ENCODE measurements around the gene PNMA8A.
"Not testable (repeated sequence)": the region's sequence is repeated elsewhere in the genome, so short reads cannot be mapped to it uniquely, and the experiment has no call there.

The PNMA8A gene, protein sequence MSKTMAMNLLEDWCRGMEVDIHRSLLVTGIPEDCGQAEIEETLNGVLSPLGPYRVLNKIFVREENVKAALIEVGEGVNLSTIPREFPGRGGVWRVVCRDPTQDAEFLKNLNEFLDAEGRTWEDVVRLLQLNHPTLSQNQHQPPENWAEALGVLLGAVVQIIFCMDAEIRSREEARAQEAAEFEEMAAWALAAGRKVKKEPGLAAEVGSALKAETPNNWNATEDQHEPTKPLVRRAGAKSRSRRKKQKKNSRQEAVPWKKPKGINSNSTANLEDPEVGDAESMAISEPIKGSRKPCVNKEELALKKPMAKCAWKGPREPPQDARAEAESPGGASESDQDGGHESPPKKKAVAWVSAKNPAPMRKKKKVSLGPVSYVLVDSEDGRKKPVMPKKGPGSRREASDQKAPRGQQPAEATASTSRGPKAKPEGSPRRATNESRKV

DNA sequence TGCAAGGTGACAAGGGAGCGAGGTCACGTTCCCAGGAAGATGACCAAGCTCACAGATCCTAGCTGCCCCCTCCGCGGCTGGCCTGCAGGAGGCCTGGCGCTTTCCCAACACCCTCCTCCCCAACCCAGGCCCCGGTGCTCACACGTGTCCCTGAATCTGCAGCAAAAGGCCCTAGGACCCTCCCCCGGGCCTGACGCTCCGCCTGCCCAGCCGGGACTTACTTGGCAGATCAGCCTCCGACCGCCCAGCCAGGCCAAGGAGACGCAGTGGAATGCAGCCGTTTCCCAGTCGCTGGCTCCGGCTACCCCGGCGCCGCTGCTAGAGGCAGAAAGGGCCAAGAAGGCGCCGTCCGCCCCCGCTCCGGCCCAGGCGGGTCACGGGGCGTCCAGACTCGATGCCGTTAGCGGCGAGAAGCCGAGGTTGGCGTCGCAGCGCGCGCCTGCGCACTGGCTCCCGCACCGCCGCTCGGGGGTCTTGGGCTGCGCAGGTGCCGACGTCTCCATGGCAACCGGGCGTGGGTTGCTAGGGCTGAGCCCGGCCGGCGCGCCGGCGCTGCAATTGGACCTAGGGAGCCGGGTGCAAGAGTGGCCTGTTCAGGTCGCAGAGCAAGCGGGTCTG lies at the start of gene PNMA8A:
TSS of gene PNMA8A (minus strand) at position 448 of the 618 bp plus-strand sequence. CDS start 528 bp downstream, outside the sequence.
- DNase-seq (ENCODE audit: low read depth), result no peak

DNA sequence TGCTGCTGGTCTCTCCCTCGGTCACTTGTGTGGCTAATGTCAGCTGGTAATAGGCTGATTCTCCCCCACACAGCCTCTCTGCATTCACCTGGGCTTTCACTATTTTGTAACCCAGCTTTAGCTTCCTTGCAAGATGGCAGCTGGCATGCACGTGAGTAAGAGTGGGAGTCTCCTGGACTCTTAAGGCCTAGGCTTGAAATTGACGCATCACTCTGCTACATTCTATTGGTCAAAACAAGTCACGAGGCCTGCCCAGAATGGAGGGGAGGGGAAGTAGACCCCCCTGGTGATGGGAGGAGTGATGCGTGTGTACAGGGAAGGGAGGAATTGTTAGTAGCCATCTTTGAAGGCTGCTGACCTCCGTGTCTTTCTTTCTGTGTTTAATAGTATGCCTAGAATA lies 49.3 kb upstream of the PNMA8A start:
- DNase-seq (ENCODE audit: low read depth), result no peak

DNA sequence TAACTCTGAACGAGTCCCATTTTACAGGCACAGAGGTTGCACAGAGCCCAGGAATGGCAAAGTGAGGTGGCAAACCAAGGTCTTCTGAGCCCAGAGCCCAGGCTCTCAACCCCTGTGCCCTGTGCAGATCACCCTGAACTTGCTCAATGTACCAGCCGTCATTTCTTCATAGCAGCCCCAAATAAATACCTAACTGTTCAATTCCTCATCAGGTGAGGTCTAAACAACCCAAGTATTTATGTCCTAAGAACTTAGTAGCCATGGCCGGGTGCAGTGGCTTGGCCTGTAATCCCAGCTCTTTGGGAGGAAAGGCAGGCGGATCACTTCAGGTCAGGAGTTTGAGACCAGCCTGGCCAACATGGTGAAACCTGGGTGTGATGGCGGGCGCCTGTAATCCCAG lies 46.1 kb upstream of the PNMA8A start:
- no peak for DNase-seq (ENCODE audit: low read depth)

DNA sequence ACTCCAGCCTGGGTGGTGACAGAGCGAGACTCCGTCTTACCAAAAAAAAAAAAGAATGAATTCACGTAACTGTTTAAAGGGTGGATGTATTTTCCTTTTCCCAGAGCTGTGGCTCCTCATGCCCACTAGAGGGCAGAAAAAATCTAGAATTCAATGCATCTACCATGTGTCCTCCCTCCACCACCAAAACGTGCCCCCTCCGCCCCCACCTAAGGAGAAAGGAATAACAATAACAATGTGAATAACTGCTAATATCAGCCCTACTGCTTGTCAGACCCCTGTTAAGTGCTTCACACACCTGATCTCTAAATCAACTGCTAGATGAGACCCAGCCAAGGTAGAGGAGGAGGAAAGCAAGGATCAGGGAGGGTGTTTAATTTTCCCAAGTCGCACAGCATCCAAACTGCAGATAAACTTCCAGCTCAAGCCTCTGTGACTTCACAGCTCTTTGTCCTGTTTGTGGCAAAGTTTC lies 44.6 kb upstream of the PNMA8A start:
- DNase-seq (ENCODE audit: low read depth), result no peak

DNA sequence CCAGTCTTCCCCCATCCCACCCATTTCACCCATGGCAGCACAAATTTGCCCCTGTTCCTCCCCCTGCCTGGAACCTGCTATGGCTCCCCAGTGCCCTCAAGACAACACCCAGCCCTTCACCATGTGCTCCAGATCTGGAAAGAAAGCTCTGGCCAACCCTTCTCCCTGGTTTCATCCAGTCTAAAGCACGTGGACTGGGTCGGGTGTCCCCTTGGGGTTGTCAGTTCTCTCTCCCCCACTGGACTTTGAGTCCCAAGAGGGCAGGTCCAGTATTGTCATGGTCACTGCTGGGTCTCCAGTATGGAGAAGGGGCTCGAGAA lies 43.9 kb upstream of the PNMA8A start:
- DNase-seq (ENCODE audit: low read depth), result no peak

DNA sequence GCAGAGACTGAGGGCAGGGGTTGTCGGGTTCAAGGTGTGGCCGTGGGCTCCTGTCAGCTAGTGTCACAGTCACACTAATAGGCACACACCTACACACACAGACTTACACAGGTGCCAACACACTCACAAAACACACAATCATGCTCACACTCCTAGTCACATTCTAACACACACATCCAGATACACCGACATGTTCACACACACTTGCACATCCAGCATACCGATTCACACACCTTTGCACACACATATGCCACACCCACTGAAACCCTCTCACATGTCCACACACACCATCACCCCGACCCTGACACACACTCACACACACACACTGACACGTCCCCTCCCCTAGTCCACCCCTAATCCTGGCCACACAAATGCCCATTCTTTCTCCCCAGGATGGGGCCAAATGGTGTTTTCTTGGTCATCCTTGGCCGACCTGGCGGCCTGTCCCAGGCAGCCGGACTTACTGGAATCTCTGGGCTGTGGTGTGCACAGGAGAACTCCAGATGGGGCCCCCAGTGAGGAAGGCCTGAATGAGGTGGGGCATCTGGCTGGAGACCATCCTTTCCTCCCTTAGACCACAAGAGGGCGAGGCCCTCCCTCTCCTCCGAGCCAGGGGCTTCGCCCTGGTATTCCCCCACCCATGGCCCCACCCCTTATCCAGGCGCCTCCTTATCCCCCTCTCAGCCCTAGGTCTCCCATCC lies 43.4 kb upstream of the PNMA8A start:
- no peak for DNase-seq (ENCODE audit: low read depth)

DNA sequence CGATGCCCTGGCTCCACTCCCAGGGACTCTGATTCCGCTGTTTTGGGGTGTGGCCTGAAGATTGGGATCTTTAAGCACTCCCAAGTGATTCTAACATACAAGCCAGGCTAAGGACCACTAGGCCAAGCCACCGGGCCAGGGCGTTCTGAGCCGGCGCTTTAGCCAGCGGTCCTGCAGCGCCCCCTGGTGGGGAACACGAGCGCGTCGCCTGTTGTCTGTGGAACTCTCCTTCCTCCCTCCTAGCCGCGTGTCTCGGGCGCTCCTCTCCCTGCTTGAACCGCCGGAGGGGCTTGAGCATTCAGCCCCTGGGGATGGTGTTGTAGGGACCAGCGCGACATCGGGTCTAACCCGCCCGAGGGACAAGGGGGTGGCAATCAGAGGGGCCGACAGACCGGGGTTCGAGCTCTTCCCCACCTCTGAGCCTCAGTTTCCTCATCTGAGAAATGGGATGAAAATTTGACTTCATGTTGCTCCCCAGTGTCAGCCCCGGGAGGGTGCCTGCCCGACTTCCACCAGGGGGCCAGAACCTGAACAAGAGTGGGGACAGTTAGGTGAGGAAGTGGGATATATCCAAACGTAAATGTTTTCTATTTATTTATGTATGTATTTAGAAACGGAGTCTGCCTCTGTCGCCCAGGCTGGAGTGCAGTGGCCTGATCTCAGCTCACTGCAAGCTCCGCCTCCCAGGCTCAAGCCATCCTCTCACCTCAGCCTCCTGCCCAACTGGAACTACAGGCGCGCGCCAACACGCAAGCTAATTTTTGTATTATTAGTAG lies 42.3 kb upstream of the PNMA8A start:
- peak; percentile 76 for DNase-seq (ENCODE audit: low read depth)

DNA sequence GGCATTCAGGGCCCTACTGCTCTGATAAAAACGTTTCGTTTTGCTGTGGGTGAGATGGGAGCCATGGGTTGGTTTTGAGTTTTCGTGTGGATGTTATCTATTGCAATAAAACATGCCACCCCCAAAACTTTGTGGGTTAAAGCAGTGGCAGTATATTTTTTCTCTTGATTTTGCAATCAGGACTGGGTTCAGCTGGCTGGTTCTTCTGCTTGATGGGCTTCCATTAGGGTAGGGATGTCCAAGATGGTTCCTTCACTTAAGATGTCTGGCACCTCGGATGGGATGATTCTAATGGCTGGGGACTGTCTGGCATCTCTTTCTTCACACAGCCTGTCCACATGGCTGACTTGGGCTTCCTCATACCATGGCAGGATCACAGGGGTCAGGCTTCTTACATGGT lies 39.9 kb upstream of the PNMA8A start:
- DNase-seq (ENCODE audit: low read depth), result no peak

DNA sequence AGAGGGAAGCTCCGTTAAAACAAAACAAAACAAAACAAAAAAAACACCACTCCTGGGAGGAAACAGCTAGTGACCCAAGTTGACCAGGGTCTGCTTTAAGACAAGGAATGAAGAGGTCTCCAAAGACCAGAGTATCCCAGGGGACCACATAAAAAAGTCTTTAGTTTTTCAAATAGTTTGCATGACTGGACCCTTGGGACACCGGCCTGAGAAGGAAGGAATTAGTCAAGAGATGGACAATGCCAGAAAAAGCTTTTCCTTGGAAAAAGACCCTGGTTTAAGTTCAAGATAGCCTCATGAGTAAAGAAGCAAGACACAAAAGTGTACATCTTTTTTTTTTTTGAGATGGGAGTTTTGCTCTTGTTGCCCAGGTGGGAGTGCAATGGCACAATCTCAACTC lies 36.8 kb upstream of the PNMA8A start:
- DNase-seq (ENCODE audit: low read depth), result no peak

DNA sequence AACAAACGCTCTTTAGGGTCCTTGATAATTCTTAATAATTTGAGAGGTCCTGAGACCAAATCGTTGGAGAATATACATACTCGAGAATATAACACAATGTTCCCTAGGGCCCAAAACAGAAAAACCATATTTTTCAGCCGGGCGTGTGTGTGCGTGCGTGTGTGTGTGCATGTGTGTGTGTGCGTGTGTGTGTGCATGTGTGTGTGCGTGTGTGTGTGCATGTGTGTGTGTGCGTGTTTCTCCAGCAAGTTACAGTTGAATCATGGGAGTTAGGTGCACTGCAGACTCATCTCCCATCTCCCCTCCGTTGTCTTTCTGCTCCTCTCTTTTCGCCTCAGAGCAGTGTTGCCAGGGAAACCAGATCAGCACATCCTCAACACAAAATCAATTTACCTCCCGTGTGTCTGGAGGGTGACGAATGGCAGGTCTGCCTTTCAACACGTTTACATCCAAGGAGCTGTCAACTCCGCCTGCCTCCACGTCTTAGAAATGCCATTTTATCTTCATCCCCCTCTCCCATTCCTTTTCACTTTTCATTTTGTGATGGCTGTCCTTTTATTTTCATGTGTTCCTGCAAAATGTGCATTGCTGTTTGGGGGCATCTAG lies 32.6 kb upstream of the PNMA8A start:
- DNase-seq (ENCODE audit: low read depth), result no peak

DNA sequence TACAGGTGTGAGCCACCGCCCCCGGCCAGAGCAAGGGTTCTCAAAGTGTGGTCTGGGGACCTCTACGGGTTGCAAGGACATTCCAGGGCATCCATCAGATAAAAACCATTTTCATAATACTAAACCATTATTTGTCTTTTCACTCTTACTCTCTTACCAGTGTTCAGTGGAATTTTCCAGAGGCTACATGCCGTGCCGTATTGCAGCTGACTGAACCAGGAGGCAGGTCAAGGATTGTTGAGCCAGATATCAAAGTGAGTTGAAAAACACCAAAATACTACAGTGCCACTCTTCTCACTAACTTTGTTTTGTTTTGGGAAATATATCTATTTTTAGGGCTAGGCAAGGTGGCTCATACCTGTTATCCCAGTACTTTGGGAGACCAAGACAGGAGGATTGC lies 31.5 kb upstream of the PNMA8A start:
- DNase-seq (ENCODE audit: low read depth), result no peak

DNA sequence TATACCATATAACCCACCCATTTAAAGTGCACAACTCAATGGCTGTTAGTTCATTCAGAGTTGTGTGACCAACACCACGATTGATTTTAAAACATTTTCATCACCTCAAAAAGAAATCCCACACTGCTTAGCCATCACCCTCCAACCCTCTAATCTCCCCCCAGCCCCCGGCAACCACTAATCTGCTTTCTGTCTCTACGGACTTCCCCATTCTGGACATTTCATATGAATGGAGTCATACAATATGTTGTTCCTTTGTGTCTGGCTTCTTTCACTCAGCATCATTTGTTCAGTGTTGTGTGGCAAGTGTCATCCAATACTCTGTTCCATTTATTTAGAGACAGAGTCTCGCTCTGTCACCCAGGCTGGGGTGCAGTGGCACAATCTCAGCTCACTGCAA lies 28.3 kb upstream of the PNMA8A start:
- DNase-seq (ENCODE audit: low read depth), result no peak

DNA sequence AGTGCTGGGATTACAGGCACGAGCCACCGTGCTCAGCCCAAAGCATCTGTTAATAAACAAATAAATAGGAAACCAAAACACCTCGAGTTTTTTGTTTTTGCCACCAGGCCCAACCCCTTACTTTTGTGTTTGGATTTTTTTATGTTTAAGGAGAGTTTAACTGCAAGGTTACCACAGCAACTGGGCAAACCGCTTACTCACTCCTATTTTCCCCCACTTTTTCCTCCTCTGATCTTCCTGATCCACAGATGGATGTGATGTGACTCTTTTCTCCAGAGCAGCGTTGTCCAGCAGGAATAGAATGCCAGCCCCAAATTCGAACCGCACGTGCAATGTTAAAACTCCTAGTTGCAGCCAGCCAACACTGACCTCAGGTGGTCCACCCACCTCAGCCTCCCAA lies 26.4 kb upstream of the PNMA8A start:
- DNase-seq (ENCODE audit: low read depth), result no peak

DNA sequence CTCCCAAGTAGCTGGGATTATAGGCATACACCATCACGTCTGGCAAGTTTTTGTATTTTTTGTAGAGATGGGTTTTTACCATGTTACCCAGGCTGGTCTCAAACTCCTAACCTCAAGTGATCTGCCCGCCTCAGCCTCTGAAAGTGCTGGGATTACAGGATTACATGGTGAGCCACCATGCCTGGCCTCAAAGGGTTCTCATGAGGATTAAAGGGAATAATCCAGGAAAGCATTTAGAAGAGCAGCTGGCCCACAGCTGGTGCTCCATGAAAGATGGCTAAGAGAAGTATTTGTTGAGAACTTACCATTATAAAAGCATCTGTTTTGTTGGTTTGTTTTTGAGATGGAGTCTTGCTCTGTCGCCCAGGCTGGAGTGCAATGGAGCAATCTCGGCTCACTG lies 25.5 kb upstream of the PNMA8A start:
- DNase-seq (ENCODE audit: low read depth), result not testable (repeated sequence)

DNA sequence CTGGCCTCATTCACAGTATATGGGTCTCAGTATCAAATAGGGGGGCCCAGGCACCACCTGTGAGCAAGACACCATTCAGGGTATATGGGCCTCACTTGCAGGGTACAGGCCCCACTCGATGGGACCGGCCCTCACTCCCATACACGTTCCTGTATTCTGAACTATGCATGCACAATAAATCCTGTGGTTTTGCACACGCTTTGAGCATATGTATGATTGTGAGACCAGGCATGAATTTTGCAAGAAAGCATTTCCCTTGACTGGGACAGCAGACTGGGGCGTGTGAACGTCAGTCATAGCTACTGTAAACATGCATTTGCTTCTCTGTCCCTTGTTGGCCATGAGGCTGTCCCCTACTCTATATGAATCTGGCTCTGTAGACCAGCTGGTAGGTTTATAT lies 24.9 kb upstream of the PNMA8A start:
- no peak for DNase-seq (ENCODE audit: low read depth)

DNA sequence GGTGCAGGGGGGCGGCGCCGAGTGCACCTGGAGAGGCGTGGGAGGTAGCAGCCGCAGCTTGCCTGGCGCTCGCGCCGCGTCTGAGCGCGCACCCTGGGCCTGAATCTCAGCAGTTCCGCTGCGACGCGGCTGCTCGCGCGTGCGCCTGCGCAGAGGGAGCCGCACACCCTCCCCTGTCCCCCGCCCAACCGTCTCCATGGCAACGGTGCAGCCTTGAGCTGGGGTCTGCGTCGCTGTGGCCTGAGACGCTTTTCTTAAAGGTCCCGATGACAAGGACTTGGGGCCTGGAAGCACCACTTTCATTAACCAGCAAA lies 24.4 kb upstream of the PNMA8A start, which contains the start of gene PNMA8B:
TSS of gene PNMA8B (minus strand) at position 82 of the 314 bp plus-strand sequence. CDS start 402 bp downstream, outside the sequence.
- DNase-seq (ENCODE audit: low read depth), result no peak

DNA sequence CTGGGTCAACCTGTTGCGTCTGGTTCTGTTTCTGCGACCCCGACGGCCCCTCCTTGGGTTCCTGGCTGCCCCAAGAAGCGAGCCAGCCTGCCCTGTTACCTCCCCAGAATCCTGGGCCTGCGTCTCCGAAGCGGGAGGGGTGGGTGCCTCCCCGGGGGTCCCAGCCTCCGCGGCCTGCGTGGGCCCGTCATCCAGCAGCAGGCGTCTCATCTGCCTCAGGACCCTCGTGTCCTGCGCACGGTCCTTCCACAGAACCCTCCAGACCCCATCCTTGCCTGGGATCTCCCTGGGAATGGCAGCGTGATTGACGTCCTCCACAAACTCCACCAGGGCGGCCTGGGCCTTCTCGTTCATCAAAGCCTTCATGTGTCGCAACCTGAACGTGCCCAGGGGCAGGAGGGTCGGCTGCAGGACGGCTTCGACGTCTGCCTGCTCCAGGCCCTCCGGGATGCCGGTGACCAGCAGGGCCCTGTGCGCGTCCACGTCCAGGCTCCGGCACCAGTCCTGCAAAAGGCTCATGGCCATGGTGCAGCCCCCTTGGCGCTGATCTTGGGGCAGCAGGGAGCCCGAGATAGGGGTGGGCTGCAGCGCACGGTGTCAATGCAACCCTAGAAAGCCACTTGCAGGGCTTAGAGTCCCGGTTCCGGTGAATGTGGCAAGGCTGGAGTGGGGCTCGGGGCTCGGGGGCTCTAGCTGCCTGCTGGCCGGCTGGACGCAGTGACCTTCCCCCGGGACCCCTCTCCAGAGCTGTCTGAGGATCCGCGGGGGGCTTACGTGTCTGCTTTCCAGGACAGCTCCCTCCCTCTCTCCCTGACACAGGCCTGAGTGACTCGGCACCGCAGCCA lies 23.8 kb upstream of the PNMA8A start:
- DNase-seq (ENCODE audit: low read depth), result no peak

DNA sequence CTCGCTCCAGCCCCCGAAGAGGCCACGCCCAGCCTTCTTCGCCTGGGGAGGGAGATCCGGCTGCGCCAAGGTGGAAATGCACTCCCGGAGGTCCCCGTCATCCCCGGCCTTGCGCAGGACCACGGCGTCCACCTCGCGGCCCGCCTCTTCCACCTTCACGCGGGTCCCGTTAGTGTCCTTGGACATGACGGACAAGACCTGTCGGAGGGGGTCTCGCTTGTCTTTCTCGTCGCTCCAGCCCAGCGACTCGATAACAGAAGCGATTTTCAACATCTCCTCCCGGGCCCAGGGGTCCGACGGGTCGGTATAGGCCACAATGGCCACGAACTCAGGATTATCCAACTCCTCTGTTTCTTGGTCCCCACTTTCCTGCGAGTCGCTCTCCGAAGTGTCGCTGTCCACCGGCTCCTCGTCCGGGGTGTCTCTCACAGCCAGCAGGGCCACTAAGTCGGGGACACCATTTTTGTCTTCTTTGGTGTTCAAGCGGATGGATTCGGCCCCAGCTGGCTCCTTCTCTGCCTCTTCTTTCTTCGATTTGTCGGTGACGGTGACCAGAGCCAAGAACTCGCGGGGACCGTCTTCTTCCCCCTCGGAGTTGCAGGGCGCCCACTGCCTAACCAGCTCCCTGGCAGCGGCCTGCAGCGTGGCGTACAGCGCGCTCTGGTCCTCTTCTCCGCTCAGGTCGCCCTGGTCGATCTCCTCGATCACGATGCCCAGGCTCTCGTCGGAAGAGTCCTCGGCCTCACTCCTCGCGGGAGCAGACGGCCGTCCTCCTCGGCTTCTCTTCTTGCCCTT lies 23.0 kb upstream of the PNMA8A start:
- DNase-seq (ENCODE audit: low read depth), result no peak

DNA sequence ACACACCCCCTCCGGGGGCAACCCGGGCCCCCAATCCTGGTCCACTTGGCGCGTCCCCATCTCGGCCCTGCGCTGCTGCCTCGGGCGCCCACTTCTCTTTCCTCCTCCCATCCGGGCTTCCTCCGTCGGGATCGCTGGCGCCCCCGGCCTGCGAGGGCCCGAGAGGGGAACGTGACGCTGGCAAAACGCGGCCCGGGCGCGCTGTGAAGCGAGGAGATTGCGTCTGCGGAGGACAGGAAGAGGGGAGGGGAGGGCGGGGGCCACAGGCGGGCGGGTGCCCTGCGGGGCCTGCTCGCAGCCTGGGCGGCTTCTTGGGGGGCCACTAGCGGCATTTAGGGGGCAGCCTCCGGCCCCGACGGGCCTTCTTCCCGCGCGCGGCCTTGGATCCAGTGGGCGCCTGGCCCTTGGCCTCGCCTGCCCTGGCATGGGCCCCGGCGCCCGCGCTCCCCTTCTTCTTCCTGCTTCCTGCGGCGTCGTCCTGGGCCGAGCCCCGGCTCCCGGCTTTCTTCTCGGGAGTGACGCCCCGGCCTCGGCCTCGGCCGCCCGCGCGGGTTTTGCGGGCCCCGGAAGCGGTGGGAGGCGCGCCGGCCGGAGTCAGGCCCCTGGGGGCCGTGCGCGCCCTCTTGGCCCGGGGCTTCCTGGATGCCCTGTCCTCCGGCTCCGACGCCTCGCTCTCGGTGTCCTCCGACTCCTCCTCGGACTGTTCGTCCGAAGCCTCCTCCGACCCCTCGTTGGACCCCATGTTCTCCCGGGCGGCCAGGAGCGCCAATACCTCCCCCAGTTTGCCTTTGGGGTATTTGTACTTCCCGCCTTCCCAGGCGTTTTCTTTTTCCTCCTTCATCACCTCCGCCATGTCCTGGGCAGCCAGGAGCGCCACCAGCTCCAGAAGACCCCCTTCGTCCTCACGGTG lies 22.1 kb upstream of the PNMA8A start:
- DNase-seq (ENCODE audit: low read depth), result no peak

Measured in stimulated activated CD8-positive, alpha-beta memory T cell treated with anti-CD3 and anti-CD28 coated beads, Interleukin-12 subunit alpha, Interleukin-12 subunit beta, amount 100 ng/mL, for 1 hour (primary cell).